Measurements from ENCODE around the gene NEDD8. TPM values are rescaled to one million over a fixed set of nuclear protein-coding genes. Genes with fewer than 3 reads are reported as not detected.

The NEDD8 gene
- total RNA-seq, 4 donors from 2014 or later: 141 to 178 (median 162) TPM

DNA sequence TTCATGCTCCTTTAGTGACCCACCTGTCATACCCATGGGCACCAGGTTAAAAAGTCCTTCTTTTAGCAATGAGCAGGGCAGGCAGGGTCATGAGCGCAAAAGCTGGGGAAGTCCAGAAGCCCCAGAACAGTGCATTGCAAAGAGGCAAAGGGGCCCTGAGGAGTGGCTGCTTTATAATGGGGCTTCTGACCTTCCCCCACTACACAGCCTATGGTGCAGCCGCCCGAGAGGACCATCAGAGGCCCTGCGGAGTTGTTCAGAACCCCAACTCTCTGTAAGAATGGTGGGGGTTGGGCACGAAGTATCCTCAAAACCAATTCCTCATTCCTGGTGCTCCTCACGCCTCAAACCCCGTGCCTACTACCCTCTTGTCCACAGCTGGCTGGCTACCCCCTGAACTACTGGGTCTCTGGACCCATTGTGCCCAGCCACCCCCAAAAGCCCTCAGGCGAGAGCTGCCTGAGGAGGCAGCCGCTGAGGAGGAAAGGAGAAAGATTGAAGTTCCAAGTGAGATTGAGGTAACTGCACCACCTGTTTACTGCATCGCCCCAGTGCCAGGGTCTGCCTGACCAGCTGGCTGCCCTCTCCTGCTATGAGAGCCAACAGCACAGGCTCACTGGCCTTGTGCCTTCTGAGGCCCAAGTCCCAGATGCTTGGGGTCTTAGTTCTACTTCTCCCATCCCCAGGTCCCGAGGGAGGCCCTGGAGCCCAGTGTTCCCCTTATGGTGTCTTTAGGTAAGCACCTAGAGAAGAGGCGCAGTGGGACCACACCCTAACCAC, 53.6 kb downstream of the NEDD8 start:
- TF ChIP-seq POLR2A (IDR thresholded peaks at IDR 0.05) (no peak), CTCF (IDR thresholded peaks at IDR 0.05 in 4 of 5, conservative IDR thresholded peaks at IDR 0.05 in 1 of 5) (no peak)
- Histone ChIP-seq H3K9me3 (no peaks in the 10 kb centered on the region), H3K4me1 (peaks cover 9 to 13% of the 10 kb centered on the region in 2 donors), H3K36me3 (peaks cover 0 to 50% of the 10 kb centered on the region in 2 donors), H3K27ac (peak overlapping the region in 2 of 4 donors; percentile 69 to 71), H3K4me3 (no peak overlapping the region), H3K27me3 (no peaks in the 10 kb centered on the region)
- in situ Hi-C loops (cut with MboI; ENCODE audit: low sequenced_read_pairs in 4 of 4): no loop called here
- intact Hi-C loops (cut with DNase I; ENCODE audit: low total_unique reads): no loop called here
- no peak for DNase-seq
- peak in 1 of 2 donors; percentile 3 for ATAC-seq

DNA sequence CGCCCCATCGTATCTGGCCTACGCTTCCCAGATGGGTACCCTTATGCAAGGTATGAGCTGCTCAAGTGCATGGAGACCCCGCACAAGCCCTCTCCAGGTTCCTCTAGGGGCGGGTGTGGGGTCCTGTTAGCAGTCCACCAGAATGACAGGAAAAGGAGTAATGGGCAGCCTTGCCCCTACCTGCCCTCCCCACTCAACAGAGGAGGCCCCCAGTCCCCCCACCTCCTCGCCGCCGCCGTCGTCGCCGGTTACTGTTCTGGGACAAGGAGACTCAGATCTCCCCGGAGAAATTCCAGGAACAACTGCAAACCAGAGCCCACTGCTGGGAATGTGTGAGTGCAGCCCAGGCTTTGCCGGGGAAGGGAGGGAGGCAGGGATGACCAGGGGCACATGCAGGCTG, 54.3 kb downstream of the NEDD8 start:
- no peaks in the 10 kb centered on the region for H3K9me3 ChIP-seq
- H3K4me3 ChIP-seq: no peak overlapping the region
- no peak overlapping the region for H3K27ac ChIP-seq
- DNase-seq: no peak
- no peak for ATAC-seq
- in situ Hi-C loops (cut with MboI; ENCODE audit: low sequenced_read_pairs in 4 of 4) (no loop called here), intact Hi-C loops (cut with DNase I; ENCODE audit: low total_unique reads) (no loop called here)
- H3K36me3 ChIP-seq: peaks cover 0 to 43% of the 10 kb centered on the region in 2 donors
- TF ChIP-seq POLR2A (IDR thresholded peaks at IDR 0.05) (no peak), CTCF (IDR thresholded peaks at IDR 0.05 in 4 of 5, conservative IDR thresholded peaks at IDR 0.05 in 1 of 5) (no peak)
- peaks cover 9 to 13% of the 10 kb centered on the region in 2 donors for H3K4me1 ChIP-seq
- no peaks in the 10 kb centered on the region for H3K27me3 ChIP-seq

DNA sequence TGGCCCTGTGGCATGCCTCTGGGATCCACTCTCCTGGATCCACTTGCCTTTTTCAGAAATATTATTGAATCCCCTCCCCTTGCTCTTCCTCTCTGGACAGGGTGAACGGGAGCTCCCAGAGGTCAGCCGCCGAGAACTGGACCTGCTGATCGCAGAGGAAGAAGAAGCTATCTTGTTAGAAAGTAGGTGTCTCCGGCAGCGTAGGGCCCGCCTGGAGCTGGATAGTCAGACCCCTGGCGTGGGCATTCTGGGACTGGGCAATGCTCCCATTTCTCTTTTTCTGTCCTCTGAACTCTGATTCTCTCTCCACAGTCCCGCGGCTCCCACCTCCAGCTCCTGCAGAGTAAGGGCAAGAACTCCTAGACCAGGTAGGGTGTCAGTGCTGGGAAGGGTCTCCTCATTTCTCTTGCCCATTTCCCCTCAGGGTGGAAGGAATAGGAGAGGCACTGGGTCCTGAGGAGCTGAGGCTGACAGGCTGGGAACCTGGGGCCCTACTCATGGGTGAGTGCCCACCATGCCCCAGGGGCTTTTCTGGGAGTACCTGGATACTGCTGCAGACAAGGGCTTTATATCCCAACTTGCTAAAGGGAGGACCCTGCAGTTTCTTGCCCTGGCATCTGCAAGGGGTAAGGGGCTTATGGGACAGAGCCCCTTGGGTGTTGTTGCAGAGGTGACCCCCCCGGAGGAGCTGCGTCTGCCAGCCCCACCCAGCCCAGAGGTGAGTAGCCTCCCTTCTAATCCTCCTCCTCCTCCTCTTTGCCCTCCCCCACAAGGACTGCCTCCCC, 54.9 kb downstream of the NEDD8 start:
- H3K9me3 ChIP-seq: no peaks in the 10 kb centered on the region
- H3K36me3 ChIP-seq: peaks cover 0 to 37% of the 10 kb centered on the region in 2 donors
- DNase-seq (no peak), ATAC-seq (no peak)
- in situ Hi-C loops (cut with MboI; ENCODE audit: low sequenced_read_pairs in 4 of 4): no loop called here
- TF ChIP-seq CTCF (IDR thresholded peaks at IDR 0.05 in 4 of 5, conservative IDR thresholded peaks at IDR 0.05 in 1 of 5): no peak
- TF ChIP-seq POLR2A (IDR thresholded peaks at IDR 0.05): no peak
- H3K27ac ChIP-seq: no peak overlapping the region
- H3K27me3 ChIP-seq: peaks cover 0 to 5% (median 0%) of the 10 kb centered on the region in 3 donors
- no peak overlapping the region for H3K4me3 ChIP-seq
- intact Hi-C loops (cut with DNase I; ENCODE audit: low total_unique reads): no loop called here
- peaks cover 9 to 13% of the 10 kb centered on the region in 2 donors for H3K4me1 ChIP-seq

DNA sequence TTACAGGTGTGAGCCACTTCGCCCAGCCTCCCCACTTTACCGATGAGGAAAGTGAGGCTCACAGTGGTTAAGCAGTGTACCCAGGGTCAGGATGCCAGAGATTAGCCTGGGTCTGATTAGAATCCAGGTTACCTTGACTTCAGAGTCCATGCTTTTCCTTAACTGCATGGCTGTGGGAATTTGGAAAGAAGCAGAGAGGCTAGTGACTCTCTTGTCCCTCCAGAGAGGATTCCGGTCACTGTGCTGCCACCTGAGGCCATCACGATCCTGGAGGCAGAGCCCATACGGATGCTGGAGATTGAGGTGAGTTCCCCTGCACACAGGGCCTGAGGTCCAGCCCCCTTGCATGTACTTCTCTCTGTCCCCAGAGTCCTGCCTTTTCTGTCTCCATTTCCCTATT, 55.6 kb downstream of the NEDD8 start:
- in situ Hi-C loops (cut with MboI; ENCODE audit: low sequenced_read_pairs in 4 of 4): no loop called here
- H3K27ac ChIP-seq: no peak overlapping the region
- H3K36me3 ChIP-seq: peaks cover 0 to 30% of the 10 kb centered on the region in 2 donors
- H3K4me1 ChIP-seq: peaks cover 10 to 19% of the 10 kb centered on the region in 2 donors
- DNase-seq (no peak), ATAC-seq (no peak)
- intact Hi-C loops (cut with DNase I; ENCODE audit: low total_unique reads): no loop called here
- H3K27me3 ChIP-seq: peaks cover under 1 to 11% (median 6%) of the 10 kb centered on the region in 3 donors
- TF ChIP-seq CTCF (IDR thresholded peaks at IDR 0.05 in 4 of 5, conservative IDR thresholded peaks at IDR 0.05 in 1 of 5): no peak
- TF ChIP-seq POLR2A (IDR thresholded peaks at IDR 0.05): no peak
- H3K9me3 ChIP-seq: no peaks in the 10 kb centered on the region
- no peak overlapping the region for H3K4me3 ChIP-seq

Data from gastrocnemius medialis (tissue), 4 donors.